Right cardiac atrium (tissue), 5 donors: ENCODE results near the gene SEPTIN8. TPM values are rescaled to one million over a fixed set of nuclear protein-coding genes. Genes with fewer than 3 reads are reported as not detected.

Experiments
- ATAC-seq, 2 donors: fragments of 200-7000 bp; cut with Tn5 transposase; one replicate each; pipeline versions ENCODE4 v1.8.0 to v1.9.1; 2020; ENCODE audit warnings: moderate library complexity in 2 of 2, mild to moderate bottlenecking in 1 of 2
- DNase-seq, 3 donors: peaks; one replicate each; pipeline ENCODE4 v3.0.0-alpha.2; 2020
- H3K27ac ChIP-seq: one replicate; pipeline ENCODE4 v1.5.1; 2013; ENCODE audit warnings: mild to moderate bottlenecking, low read length, control low read depth, moderate library complexity
- H3K27me3 ChIP-seq: one replicate; pipeline ENCODE4 v1.6.1; 2013; ENCODE audit not compliant: control insufficient read depth, insufficient read depth
- H3K4me1 ChIP-seq: one replicate; pipeline ENCODE4 v1.6.1; 2013; ENCODE audit warnings: low read length; ENCODE audit not compliant: control insufficient read depth, insufficient read depth
- H3K4me3 ChIP-seq: one replicate; pipeline ENCODE4 v1.5.1; 2013; ENCODE audit warnings: low read length, control low read depth
- H3K9me3 ChIP-seq: one replicate; pipeline ENCODE4 v1.6.1; 2013; ENCODE audit warnings: low read length; ENCODE audit not compliant: control insufficient read depth
- WGBS: extraction: QIAGEN DNeasy Blood & Tissue Kit; methylation state at CpG from one replicate; pipeline ENCODE4 v1.1.7; 2013; 5-methylcytosine and 5-hydroxymethylcytosine counted together
- intact Hi-C, 4 donors: fragments of 100-400 bp; cut with DNase I; formaldehyde crosslinking; loops; one replicate each; pipeline versions ENCODE4 v1.11.0 to v1.14.0; 2022 to 2023
- polyA plus RNA-seq: library from polyadenylated mRNA; stranded (reverse); fragments of 200-250 nt; gene quantifications from one replicate; pipeline ENCODE4 v1.2.3, GENCODE V29; 2013
- total RNA-seq, 4 donors: library from RNA; stranded (reverse); fragmentation: NEBNext Ultra II Directional; extraction: Animal tissue kit (Norgen Biotek cat#: 25700); gene quantifications; one replicate each; pipeline ENCODE4 v1.2.1, GENCODE V29; 2021
- donor health status: healthy with polysubstance abuse.
- donor health status: DM: no; HTN: yes; CAD: no.
- donor health status: DM: no; HTN: no; CAD: no.
- donor health status: DM: no; HTN: yes; CAD: no; lungs with severe emphysema.
- donor health status: DM: yes; HTN: yes; CAD: no.

SEPTIN8 gene
- total and polyA plus RNA-seq, 5 donors: 17.7 to 33.7 (median 29.5) TPM

DNA sequence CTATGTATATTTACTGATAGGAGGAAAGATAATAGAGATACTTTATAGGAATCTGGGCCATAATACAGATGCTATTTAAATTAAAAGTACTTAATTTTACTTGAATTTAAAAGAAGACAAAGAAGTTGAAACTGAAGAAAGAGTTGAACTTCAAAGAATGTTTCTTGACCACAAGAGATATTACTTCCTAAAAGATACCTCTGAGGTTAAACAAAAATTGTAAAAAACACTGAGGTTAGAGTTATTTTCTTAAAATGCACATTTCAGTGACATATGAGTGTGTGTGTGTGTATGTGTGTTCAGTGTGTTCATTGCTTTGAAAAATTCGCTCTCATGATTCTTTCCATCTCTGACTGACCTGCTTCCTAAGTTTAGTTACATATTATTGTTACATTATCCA lies 3.5 kb upstream of the SEPTIN8 start:
- intact Hi-C loops: no loop called here
- H3K27me3 ChIP-seq: no peaks in the 10 kb centered on the region
- H3K4me3 ChIP-seq: no peak overlapping the region
- no peak overlapping the region for H3K27ac ChIP-seq
- peaks cover 4% of the 10 kb centered on the region for H3K4me1 ChIP-seq
- no peaks in the 10 kb centered on the region for H3K9me3 ChIP-seq
- 98% methylated on average over 1 of the region's 1 CpG for WGBS
- ATAC-seq (no peak), DNase-seq (no peak)

DNA sequence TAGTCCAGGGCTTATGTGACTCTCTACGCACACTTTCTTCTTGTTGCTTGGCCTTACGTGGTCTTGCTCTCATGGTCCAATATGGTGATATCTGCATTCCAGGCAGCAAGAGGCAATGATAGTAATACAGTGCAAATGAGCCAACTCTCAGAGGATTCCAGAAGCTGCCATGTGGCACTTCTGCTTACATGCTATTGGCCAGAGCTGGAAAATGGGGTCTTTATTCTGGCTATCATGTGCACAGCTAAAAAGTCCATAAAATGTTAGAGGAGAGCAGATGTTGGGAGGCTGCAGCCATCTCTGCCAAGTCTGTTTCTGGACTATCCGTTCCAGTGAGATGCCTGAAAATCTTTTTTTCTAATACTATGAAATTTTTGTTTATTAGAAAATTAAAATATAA lies 2.9 kb upstream of the SEPTIN8 start:
- H3K4me3 ChIP-seq: no peak overlapping the region
- H3K27ac ChIP-seq: no peak overlapping the region
- DNase-seq (no peak), ATAC-seq (no peak)
- H3K27me3 ChIP-seq: no peaks in the 10 kb centered on the region
- WGBS: 88% methylated on average over 3 of the region's 3 CpGs
- intact Hi-C loops: no loop called here
- H3K9me3 ChIP-seq: no peaks in the 10 kb centered on the region
- H3K4me1 ChIP-seq: peaks cover 8% of the 10 kb centered on the region

DNA sequence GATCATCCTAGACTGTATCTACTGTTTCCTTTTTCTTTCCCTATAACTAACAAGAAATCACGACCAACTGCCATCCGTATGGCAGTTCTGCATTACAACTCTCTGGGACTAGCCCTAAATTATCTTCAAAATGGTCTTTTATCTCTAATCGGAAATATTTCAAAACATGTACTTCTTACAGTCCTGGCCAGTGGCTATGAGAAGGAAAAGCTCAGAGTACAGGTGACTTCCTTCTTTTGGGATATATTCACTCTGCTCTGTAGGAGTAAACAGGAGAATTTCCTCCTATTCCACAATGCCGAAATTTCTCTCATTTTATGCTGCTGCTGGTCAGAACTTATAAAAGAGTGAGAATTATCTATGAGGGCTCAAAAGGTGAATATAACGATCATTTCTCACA lies 1.8 kb upstream of the SEPTIN8 start:
- Histone ChIP-seq H3K4me3 (no peak overlapping the region), H3K27me3 (no peaks in the 10 kb centered on the region), H3K9me3 (no peaks in the 10 kb centered on the region), H3K4me1 (peaks cover 9% of the 10 kb centered on the region), H3K27ac (no peak overlapping the region)
- DNase-seq (no peak), ATAC-seq (no peak)
- WGBS: 91% methylated on average over 5 of the region's 5 CpGs
- intact Hi-C loops: no loop called here

DNA sequence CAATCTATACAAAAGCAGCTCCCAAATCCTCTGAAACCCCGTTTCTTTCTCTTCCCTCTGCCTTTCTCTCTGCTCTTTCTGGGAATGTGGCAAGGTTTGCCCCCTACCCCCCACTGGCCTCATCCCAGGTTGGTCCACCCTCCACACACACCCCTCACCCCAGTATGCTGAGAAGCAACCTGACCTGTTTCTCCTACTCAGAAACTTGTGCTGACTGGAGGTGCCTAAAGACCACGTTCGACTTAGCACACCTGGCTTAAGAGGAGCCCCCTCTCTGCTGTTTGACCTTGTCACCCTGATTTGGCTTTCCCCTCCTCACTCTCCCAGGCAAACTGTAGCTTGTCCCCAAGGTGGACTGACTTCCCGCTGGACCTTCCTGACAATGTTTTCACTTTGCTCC lies 1.1 kb upstream of the SEPTIN8 start:
- intact Hi-C loops: no loop called here
- WGBS: 79% methylated on average over 4 of the region's 4 CpGs
- H3K4me1 ChIP-seq: peaks cover 11% of the 10 kb centered on the region
- ATAC-seq (no peak), DNase-seq (no peak)
- peak overlapping the region; percentile 95 for H3K4me3 ChIP-seq
- H3K9me3 ChIP-seq: no peaks in the 10 kb centered on the region
- H3K27me3 ChIP-seq: no peaks in the 10 kb centered on the region
- no peak overlapping the region for H3K27ac ChIP-seq

DNA sequence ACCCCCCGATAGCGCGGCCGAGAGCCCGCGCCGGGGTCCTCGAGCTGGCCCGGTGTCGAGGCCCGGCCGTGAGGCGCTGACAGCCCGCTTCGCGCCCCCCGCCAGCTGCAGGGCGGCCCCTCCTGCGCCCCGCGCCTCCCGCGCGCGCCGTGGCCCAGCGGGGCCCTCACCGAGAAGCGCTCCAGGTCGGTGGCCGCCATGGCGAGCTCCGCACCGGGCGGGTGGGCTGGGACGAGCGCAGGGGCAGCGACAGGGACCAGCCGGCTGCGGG lies 166 bp downstream of the SEPTIN8 start:
- WGBS: under 1% methylated on average over 40 of the region's 40 CpGs
- DNase-seq (no peak), ATAC-seq (no peak)
- Histone ChIP-seq H3K4me1 (peaks cover 24% of the 10 kb centered on the region), H3K9me3 (no peaks in the 10 kb centered on the region), H3K4me3 (peak overlapping the region; percentile 95), H3K27ac (peak overlapping the region; percentile 31), H3K27me3 (no peaks in the 10 kb centered on the region)
- intact Hi-C loops: no loop called here

DNA sequence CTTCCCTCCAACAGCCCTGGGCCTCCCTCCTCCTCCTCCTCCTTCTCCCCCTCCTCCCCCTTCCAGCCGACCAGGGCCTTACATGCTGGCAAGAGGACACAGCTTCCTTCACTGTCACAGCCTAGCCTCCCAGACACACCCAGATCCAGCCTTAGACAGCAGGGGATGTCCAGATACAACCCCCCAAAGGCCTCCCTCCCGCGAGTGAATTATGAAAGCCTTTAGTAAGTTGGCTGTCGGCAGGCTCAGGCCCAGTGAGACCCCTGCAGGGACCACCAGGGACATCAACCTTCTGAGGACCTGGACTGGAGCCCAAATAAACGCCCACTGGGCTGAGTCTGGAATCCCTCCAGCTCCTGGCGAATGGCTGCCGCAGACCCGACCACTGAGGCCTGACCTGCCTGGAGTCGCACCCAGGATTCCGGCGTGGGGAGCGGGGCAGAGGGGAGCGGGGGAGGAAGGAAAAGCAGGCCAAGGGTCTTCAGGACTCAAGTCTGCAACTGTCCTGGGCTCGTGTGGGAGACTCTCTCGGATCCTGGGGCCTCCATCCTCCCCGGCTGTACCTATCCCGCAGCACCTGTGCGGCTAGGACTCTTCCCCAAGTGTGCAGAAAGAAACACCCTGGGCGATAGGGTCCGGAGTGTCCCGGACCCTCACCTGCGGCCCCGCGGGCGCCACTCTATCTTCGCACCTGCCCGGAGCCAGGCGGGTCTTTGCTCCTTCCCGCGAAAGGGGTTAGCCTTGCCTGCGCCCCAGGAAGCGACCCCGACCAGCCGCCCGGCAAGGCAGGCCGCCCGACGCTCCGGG lies 705 bp downstream of the SEPTIN8 start:
- H3K4me3 ChIP-seq: peak overlapping the region; percentile 95
- H3K27me3 ChIP-seq: no peaks in the 10 kb centered on the region
- intact Hi-C loops: no loop called here
- peak; percentile 48 to 74 (median 68) for DNase-seq
- H3K27ac ChIP-seq: peak overlapping the region; percentile 54
- ATAC-seq: peak; percentile 49 to 58
- H3K9me3 ChIP-seq: no peaks in the 10 kb centered on the region
- 3% methylated on average over 39 of the region's 39 CpGs for WGBS
- peaks cover 26% of the 10 kb centered on the region for H3K4me1 ChIP-seq

DNA sequence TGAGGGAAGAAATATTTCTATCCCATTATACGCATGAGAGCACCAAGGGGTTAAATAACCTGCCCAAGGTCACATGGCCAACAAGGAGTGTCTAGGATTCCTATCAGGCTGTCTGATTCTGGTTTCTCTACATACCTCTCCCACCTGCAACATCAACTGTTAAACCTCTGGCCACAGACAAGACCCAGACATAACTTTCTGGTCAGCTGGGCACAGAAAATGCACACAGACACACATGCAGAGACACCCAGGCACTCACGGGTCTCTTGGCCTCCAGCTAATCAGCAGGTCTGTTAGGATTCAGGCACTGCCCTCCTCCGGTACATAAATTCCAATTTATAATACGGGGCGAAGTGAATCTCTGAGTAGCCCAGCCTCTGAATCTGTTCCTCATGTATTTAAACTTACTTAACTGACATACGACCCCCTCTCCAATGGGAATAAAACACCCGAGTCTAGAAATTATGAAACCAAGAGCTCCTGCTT lies 1.5 kb downstream of the SEPTIN8 start:
- no peak for DNase-seq
- Histone ChIP-seq H3K27me3 (no peaks in the 10 kb centered on the region), H3K4me1 (peaks cover 33% of the 10 kb centered on the region), H3K4me3 (peak overlapping the region; percentile 6), H3K9me3 (no peaks in the 10 kb centered on the region), H3K27ac (no peak overlapping the region)
- intact Hi-C loops: no loop called here
- no peak for ATAC-seq
- 40% methylated on average over 7 of the region's 7 CpGs for WGBS

DNA sequence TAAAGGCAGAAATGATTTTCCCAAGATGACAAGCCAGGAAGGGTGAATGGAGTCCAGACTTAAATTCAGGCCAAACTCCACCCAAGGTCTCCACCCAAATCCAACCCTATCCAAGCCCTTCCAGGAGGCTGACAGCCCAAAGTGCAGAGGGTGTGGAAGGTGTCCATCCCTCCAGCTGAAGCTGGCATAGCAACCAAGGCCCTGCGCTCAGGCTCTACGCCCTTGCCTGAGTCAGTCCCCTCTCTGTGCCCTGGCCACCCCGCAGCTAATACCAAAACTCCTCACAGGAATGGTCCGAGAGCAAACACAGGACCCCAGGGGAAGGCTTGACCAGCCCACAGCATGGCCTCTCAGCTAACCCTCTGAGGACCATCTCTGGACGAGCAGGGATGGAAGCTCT lies 2.1 kb downstream of the SEPTIN8 start:
- WGBS: 79% methylated on average over 5 of the region's 5 CpGs
- Histone ChIP-seq H3K27me3 (no peaks in the 10 kb centered on the region), H3K9me3 (no peaks in the 10 kb centered on the region), H3K4me1 (peaks cover 34% of the 10 kb centered on the region), H3K4me3 (no peak overlapping the region), H3K27ac (no peak overlapping the region)
- intact Hi-C loops: no loop called here
- DNase-seq (peak in 2 of 3 donors; percentile 34 to 71), ATAC-seq (peak; percentile 13 to 28)

DNA sequence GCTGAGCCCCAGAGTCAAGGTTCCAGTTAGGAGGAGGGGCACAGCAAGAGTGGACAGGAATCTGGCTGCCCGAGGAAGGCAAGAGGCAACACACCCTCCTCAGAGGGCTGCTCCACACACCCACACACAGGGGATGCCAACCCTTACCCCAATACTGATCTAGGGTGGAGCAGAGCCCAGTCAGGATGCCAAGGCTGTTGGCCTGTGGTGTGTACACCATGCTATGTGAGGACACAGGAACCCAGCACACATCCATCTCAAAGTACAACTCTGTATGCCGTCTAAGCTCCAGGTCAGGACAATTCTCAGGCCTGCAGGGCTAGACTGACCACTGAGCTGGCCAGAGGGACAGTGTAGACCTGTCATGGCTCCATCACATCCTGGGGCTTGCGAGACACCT lies 2.6 kb downstream of the SEPTIN8 start:
- intact Hi-C loops: no loop called here
- Histone ChIP-seq H3K4me3 (no peak overlapping the region), H3K4me1 (peaks cover 34% of the 10 kb centered on the region), H3K27me3 (no peaks in the 10 kb centered on the region), H3K9me3 (no peaks in the 10 kb centered on the region), H3K27ac (no peak overlapping the region)
- DNase-seq (peak in 1 of 3 donors; percentile 51), ATAC-seq (peak in 1 of 2 donors; percentile 1)
- WGBS: 62% methylated on average over 3 of the region's 3 CpGs

DNA sequence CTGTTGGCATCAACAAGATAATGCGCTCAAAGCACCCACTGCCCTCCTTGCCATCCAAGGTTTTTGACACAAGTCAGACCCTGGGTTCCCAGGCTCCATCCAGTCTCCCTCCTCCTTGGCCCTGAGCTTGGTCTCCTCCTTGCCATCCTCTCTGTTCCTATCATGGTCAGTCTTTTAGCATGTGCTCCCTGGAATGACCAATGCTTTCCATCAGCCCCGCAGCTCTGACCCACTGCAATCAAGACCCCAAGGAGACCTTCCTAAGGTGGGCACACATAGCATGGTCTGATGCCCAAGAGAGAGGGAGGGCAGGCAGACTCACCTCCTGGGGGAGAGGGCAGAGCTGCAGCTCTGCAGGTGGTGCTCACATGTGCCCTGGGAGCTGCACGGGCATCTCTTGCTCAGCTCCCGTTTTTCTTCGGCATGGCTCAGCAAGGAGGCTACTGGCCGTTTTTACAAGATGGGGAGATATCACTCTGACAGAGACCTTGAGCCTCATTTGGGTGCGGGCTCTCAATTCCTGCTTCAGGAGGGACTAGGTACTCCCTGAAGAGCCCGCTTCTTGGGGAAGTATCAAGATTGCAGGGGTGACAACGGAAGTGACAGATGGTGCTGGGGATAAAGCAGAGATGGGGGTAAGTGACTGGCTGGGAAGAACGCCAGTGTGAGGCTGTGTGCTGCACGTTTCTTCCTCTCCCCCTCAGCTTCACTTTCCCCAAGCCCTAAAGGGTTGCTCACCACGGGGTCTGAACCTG lies 3.3 kb downstream of the SEPTIN8 start:
- DNase-seq: no peak
- WGBS: 71% methylated on average over 12 of the region's 12 CpGs
- Histone ChIP-seq H3K9me3 (no peaks in the 10 kb centered on the region), H3K27me3 (no peaks in the 10 kb centered on the region), H3K4me3 (no peak overlapping the region), H3K4me1 (peaks cover 34% of the 10 kb centered on the region), H3K27ac (no peak overlapping the region)
- intact Hi-C loops: no loop called here
- no peak for ATAC-seq

DNA sequence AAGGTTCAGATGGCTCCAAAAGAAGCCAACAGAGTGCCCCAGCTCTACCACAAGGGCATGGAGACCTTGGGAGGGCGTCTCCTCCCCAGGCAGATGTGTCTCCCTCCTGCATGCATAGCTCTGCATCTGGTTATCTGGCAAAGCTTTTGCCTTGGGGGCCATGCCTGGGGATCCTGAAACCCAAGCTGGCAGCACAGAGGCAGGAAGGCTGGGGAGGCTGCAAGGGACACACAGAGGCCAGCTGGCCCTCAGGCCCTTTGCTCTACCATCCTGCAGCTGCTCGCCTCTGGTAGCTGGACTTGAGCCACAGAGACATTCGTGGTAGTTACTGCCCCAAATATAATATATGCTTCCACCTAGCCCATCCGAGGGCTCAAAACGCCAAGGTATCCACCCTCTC lies 3.9 kb downstream of the SEPTIN8 start:
- Histone ChIP-seq H3K27ac (no peak overlapping the region), H3K9me3 (no peaks in the 10 kb centered on the region), H3K4me3 (no peak overlapping the region), H3K4me1 (peaks cover 33% of the 10 kb centered on the region), H3K27me3 (no peaks in the 10 kb centered on the region)
- intact Hi-C loops: no loop called here
- DNase-seq (no peak), ATAC-seq (no peak)
- 77% methylated on average over 5 of the region's 5 CpGs for WGBS
